OCI-LY1 (cell line): Measurements from ENCODE around the gene HNRNPLL.

ENCODE experiments used
- H2AFZ ChIP-seq: fragments of 200-600 bp; sonication (generic), shearing (Covaris generic); 2 replicates; pipeline ENCODE4 v1.6.0; 2014; ENCODE audit warnings: antibody characterized with exemption, mild to moderate bottlenecking, low read length
- H3F3A ChIP-seq: fragments of 200-600 bp; sonication (generic), shearing (Covaris generic); 2 replicates; pipeline ENCODE4 v1.6.0; 2014; ENCODE audit warnings: mild to moderate bottlenecking, antibody characterized with exemption, low read length, moderate library complexity; ENCODE audit not compliant: insufficient read depth
- H3K27ac ChIP-seq: fragments of 200-600 bp; sonication (generic); 2 replicates; pipeline ENCODE4 v1.5.1; 2014; ENCODE audit warnings: low read length, mixed run types, mild to moderate bottlenecking, low read depth; ENCODE audit not compliant: poor library complexity, severe bottlenecking
- H3K27me3 ChIP-seq: fragments of 200-600 bp; sonication (generic); 2 replicates; pipeline ENCODE4 v1.6.0; 2014; ENCODE audit warnings: antibody characterized with exemption, mild to moderate bottlenecking, low read length, moderate library complexity; ENCODE audit not compliant: insufficient read depth
- H3K36me3 ChIP-seq: fragments of 200-600 bp; sonication (generic); 2 replicates; pipeline ENCODE4 v1.6.1; 2014; ENCODE audit warnings: mild to moderate bottlenecking, antibody characterized with exemption, low read length, moderate library complexity, mixed read lengths; ENCODE audit not compliant: insufficient read depth
- H3K4me1 ChIP-seq: fragments of 200-600 bp; sonication (generic); 2 replicates; pipeline ENCODE4 v1.5.1; 2014; ENCODE audit warnings: mild to moderate bottlenecking, low read length, moderate library complexity; ENCODE audit not compliant: insufficient read depth, severe bottlenecking
- H3K4me2 ChIP-seq: fragments of 200-600 bp; sonication (generic), shearing (Covaris generic); 2 replicates; pipeline ENCODE4 v1.6.1; 2014; ENCODE audit warnings: low read length
- H3K4me3 ChIP-seq: fragments of 200-600 bp; sonication (generic); 2 replicates; pipeline ENCODE4 v1.5.1; 2014; ENCODE audit warnings: low read length, low read depth, mild to moderate bottlenecking, mixed read lengths; ENCODE audit not compliant: poor library complexity, severe bottlenecking
- H3K79me2 ChIP-seq: fragments of 200-600 bp; shearing (Covaris generic); 2 replicates; pipeline ENCODE4 v1.6.1; 2016; ENCODE audit warnings: mixed run types, low read length, mixed read lengths; ENCODE audit not compliant: insufficient read depth
- H3K9ac ChIP-seq: fragments of 200-600 bp; sonication (generic), shearing (Covaris generic); 2 replicates; pipeline ENCODE4 v1.6.1; 2014; ENCODE audit warnings: mild to moderate bottlenecking, low read length, mixed read lengths
- H3K9me2 ChIP-seq: fragments of 200-600 bp; sonication (generic), shearing (Covaris generic); 2 replicates; pipeline ENCODE4 v1.6.1; 2014; ENCODE audit warnings: low read depth, mild to moderate bottlenecking, low read length, mixed read lengths
- H3K9me3 ChIP-seq: fragments of 200-600 bp; shearing (Covaris generic); 2 replicates; pipeline ENCODE4 v1.6.1; 2014; ENCODE audit warnings: low read length, mixed read lengths
- H4K20me1 ChIP-seq: fragments of 200-600 bp; sonication (generic), shearing (Covaris generic); 2 replicates; pipeline ENCODE4 v1.6.0; 2016; ENCODE audit warnings: mild to moderate bottlenecking, low read length; ENCODE audit not compliant: insufficient read depth
- CTCF ChIP-seq: fragments of 200-600 bp; sonication (generic), shearing (Covaris generic); IDR thresholded peaks from 2 replicates; pipeline ENCODE4 v1.5.1; 2017; ENCODE audit warnings: mild to moderate bottlenecking, antibody characterized with exemption, low read length, moderate library complexity, mixed read lengths
- EZH2 ChIP-seq: fragments of 200-600 bp; sonication (generic), shearing (Covaris generic); IDR thresholded peaks from 2 replicates; pipeline ENCODE4 v1.8.0; 2017; ENCODE audit warnings: borderline replicate concordance, mixed run types, mild to moderate bottlenecking, antibody characterized with exemption, low read length, moderate library complexity, mixed read lengths

The HNRNPLL gene

GRCh38 chr2:38597115-38597514, 5.6 kb downstream of the HNRNPLL start:
- H3F3A ChIP-seq, result no peaks in the 10 kb centered on the region
- H3K36me3 ChIP-seq, result no peaks in the 10 kb centered on the region
- no peak overlapping the region for H3K4me2 ChIP-seq
- H4K20me1 ChIP-seq, result no peaks in the 10 kb centered on the region
- peaks cover 5% of the 10 kb centered on the region for H3K4me1 ChIP-seq
- no peak overlapping the region for H3K4me3 ChIP-seq
- H3K9me3 ChIP-seq, result no peaks in the 10 kb centered on the region
- H3K27ac ChIP-seq, result no peak overlapping the region
- no peaks in the 10 kb centered on the region for H3K79me2 ChIP-seq
- H3K9ac ChIP-seq, result no peak overlapping the region
- no peaks in the 10 kb centered on the region for H3K9me2 ChIP-seq
- no peaks in the 10 kb centered on the region for H3K27me3 ChIP-seq
- TF ChIP-seq CTCF, result no peak
- TF ChIP-seq EZH2, result no peak
- H2AFZ ChIP-seq, result no peak overlapping the region

- Histone ChIP-seq H3K9me2 (no peaks in the 10 kb centered on the region), H3F3A (no peaks in the 10 kb centered on the region), H3K27me3 (no peaks in the 10 kb centered on the region), H3K9me3 (no peaks in the 10 kb centered on the region), H3K4me3 (no peak overlapping the region), H3K4me1 (no peaks in the 10 kb centered on the region), H3K27ac (no peak overlapping the region), H4K20me1 (no peaks in the 10 kb centered on the region), H3K9ac (no peak overlapping the region), H3K36me3 (no peaks in the 10 kb centered on the region), H3K4me2 (no peak overlapping the region), H3K79me2 (no peaks in the 10 kb centered on the region), H2AFZ (no peak overlapping the region)
- TF ChIP-seq EZH2 (no peak), CTCF (no peak)
These were observed 6.5 kb downstream of the HNRNPLL start for GRCh38 chr2:38596229-38596628.

GRCh38 chr2:38592951-38593350, 9.8 kb downstream of the HNRNPLL start:
- H3K9me3 ChIP-seq, result no peaks in the 10 kb centered on the region
- TF ChIP-seq CTCF (no peak), EZH2 (no peak)
- no peak overlapping the region for H2AFZ ChIP-seq
- no peak overlapping the region for H3K4me3 ChIP-seq
- no peaks in the 10 kb centered on the region for H3K79me2 ChIP-seq
- no peak overlapping the region for H3K4me2 ChIP-seq
- no peak overlapping the region for H3K9ac ChIP-seq
- no peaks in the 10 kb centered on the region for H3F3A ChIP-seq
- no peaks in the 10 kb centered on the region for H3K36me3 ChIP-seq
- no peaks in the 10 kb centered on the region for H4K20me1 ChIP-seq
- no peaks in the 10 kb centered on the region for H3K4me1 ChIP-seq
- no peaks in the 10 kb centered on the region for H3K9me2 ChIP-seq
- H3K27me3 ChIP-seq, result no peaks in the 10 kb centered on the region
- no peak overlapping the region for H3K27ac ChIP-seq
